Epidermal melanocyte (primary cell): Measurements from ENCODE around the gene GRIK4.
A peak's percentile ranks its signal among the peaks of the same experiment; 100 is the strongest.

Experiments used
- DNase-seq: peaks from one replicate; pipeline ENCODE4 v3.0.0; 2011; ENCODE audit warnings: low spot score; ENCODE audit not compliant: insufficient read length

GRIK4 gene

DNA sequence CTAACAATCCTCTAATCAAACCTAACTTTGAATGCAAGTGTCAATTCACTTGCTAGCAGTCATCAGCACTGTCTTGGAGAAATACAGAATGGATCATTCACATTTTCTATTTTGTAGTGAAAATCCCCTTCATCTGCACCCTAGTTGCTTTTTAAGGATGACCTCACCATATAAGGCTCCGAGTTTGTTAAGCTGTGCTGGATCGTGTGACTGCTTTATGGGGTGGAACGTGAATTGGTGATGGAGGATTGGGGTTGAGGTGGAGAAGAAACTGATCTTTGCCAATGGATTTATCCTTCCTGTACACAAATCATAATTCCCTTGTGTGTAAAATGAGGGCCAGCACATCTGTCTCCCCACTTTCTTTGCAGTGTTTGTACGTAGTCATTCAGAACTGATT lies 426.7 kb downstream of the GRIK4 start:
- no peak for DNase-seq

DNA sequence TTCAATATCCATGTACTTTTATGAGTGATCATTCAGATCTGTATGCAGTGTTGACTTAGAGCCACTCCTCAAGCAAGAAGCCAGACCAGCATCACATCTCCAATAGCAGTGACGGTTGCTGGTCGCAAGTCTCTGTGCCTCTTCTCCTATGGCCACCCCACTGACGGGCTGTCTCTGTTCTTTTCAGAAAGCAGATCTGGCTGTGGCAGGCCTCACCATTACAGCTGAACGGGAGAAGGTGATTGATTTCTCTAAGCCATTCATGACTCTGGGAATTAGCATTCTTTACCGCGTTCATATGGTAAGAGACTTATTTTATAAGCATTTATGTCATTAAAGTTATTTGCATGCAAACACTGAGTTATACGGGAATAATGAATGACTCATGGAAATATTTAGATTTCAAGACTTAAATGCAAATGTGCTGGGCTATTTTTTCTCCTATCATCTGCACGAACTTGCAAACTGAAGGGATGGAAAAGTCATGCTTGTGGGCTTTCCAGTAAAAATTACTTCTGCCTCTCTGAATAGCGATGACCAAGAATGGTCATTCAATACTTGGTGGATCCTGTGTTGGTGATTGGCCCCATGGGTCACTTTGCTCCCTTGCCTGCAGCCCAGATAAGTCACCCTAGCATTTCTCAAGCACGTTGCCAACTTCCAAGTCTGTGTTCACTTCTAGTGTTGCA lies 428.8 kb downstream of the GRIK4 start:
- no peak for DNase-seq

DNA sequence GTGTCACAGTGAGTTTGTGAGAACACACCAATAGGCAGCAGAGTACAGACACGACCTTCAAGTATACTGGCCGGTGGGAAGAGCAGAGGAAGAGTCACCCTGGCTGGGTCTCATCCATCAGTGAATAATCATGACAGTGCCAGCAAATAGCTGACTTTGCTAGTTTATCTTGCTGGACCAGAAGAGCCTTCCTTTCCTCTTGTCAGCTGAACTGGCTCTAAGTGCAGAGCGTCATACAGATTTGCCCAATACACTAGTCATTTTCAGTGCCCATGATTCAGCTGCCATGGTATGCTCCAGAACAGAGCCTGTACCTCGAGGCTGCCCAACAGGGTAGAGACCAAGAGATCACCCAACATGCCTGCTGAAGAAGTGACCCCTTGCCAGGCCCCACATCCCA lies 429.5 kb downstream of the GRIK4 start:
- DNase-seq, result no peak

DNA sequence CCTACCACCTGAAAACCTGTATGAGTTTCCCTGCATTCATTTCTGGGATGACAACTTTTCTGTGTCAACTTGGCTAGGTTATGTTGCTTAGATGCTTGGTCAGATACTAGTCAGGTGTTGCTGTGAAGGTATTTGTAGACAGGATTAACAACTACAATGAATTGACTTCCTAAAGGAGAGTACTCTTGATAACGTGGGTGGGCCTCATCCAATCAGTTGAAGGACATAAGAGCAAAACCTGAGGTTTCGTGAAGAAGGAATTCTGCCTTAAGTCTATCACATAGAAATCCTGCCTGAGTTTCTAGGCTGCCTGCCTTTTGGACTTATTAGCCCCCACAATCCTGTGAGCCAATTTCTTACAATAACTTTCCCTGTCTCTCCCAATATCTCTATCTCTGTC lies 431.2 kb downstream of the GRIK4 start:
- DNase-seq, result no peak

DNA sequence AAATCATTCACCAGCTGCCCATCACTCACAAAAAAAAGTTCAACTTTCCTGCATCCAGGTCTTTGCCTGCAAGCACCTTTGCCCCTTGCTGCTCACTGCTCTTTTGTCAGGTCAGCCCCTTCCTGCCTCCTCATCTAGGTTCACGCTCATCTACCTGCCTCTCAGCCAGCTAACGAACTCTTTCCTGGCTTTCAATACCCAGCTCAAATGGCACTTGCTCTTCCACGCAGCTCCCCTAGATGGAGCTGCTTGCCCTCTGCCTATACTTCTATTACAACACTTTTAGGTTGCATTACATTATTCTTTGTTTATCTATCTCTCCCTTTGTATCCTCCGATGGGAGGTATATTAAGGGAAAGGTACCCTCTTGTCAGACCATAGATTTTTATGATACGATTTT lies 433.5 kb downstream of the GRIK4 start:
- no peak for DNase-seq

DNA sequence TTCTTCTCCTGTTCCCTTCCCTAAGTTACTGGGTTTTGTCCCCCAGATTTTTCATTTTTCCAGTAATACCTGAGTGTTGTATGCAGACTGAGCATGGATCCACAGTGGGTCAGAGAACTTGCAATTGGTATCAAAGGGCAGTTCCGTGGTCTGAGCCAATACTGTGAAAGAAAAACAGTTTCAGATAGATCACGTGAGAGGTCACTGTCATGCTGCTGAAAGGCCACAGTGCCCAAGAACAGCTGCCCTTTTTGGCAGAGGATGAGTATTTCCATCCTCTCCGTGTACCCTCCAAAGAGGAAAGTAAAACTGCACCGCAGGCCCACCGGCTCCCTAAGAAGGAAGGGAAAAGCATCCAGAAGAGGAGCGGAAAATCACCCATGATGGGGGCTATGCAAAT lies 439.3 kb downstream of the GRIK4 start:
- DNase-seq, result no peak

DNA sequence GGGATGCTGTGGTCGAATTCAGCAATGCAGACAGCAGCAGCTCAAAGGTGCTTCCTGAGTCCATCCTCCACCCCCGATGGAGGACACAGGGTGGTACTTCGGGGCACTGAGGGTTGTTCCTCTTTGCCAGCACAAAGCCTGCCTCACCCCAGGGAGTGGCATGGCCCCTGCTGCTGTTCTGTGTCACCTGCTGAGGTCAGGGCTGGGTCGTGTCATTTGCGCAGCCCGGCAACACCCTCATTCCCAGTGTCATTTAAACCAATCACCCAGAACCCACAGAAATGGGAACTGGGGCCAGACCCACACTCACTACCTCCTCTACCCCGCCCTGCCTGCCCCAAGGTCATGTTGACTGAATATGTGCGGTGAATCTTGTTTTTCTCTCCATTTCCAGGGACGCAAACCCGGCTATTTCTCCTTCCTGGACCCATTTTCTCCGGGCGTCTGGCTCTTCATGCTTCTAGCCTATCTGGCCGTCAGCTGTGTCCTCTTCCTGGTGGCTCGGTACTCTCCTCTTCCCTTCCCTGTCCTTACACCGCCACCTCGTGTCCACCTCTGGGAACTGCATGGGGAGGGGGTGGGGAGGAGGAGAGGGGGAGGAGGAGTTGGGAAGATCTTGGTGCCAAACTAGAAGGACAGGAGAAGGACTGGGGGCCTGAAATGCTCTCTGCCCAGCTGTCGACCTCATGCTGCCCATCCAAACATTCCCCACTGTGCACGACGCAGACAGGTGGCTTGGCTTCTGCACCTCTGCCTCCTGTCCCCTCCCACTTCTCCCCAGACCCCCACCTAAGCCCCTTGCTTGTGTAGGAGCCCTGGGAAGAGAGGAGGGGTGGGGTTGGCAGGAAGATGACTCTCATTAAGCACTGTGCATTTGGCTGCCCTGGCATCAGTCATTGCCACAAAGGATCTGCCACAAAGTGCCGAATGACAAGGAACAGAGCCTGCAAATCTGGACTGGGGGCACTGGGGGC lies 441.2 kb downstream of the GRIK4 start:
- peak; percentile 61 for DNase-seq

DNA sequence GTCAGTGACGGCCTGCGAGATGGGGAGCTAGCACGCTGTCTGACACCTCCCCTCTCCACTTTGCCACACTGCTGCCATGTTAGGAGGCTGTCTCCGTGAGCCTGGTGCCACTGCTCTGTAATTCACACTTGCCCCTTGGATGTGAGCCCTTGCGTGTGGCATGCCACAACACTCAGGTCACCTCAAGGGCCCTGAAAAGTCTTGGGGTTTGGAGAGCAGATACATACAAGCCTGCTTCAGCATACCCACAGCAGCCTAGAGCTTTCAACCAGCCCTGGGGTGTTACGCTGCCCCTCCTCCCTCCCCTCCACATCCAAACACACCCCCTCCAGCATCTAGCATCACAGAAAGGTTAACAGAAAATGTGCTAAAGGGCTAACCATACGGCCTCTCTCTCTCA lies 442.8 kb downstream of the GRIK4 start:
- DNase-seq, result no peak

DNA sequence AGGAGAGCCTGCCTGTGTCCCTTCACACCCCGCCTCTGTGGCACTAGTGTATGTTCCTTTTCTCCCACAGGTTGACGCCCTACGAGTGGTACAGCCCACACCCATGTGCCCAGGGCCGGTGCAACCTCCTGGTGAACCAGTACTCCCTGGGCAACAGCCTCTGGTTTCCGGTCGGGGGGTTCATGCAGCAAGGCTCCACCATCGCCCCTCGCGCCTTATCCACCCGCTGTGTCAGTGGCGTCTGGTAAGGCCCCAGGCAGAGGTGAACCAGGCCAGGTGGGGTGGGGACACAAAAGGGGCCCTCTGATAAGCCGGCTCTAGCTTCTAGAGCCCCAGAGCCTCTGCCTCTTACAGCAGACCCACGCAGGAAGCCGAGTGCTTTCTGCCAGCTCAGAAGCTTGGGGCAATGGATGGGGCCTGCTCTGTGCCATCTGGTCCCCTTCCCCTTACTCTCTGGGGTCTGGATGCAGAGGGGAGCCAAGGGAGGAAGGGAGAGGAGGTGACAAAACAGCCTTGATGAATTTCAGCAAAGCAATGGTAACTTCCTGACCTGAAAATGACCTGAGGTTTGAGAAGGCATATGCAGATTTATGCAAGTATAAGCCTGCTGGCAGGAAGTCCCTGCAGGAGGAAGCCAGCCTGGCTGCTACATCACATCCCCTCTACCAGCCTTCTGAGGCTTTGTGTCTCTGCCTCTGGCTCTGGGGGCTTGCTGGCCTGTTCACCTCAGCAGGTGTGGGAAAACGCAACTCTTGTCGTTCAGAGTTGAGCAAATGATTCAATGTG lies 445.4 kb downstream of the GRIK4 start:
- no peak for DNase-seq

DNA sequence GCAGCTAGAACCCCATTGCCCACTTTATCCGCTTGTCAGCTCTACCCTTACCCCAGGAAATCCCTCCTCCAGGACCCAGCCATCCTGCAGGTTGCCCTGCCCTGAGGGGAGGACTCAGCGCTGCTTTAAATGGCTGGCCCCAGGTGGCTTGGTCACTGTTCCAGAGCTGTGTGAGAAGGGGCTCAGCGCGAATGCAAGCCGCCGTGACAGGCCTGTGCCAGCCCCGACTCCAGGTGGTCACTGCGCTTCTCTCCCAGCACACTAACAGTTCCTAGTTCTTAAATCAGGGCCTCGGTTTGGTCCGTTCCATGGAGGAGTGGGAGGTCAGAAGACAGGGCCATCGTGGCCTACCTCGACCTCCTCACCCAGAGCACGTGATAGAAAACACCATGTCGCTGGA lies 446.6 kb downstream of the GRIK4 start:
- no peak for DNase-seq

DNA sequence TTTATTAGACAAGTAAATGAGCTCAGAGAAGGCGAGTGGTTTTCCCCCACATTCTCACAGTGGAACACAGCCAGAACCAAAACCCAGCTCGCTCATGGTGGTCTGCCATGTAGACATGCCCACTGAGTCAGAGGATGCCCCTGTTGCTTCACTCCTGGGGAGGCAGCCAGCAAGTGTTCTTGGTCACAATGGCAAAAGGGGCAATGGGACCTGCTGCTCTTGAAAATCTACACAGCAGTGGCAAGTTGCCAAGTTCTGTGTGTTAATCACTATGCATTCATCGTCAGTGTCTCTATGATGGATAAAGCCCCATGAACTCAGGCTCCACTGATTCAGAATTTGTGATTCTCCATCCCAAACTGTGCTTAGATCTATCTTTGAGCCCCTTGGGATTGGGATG lies 447.6 kb downstream of the GRIK4 start:
- DNase-seq, result no peak

DNA sequence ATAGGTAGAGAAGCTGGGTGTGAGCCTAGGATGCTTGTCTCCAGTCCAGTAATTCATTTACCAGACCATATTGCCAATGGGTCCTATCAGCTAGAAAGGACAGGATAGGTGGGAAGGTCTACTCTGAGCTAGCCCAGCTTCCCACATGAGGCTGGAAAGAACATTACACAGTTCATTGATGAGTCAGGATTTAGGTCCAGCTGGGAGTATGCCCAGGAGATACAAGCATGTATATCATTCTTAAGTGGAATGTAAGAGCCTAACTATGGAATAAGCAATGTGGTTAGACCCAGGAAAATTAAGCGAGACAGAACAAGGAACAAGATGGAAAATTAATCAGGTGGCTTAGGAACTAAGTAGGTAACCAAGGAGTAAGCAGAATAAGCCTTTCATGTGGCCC lies 453.3 kb downstream of the GRIK4 start:
- no peak for DNase-seq

DNA sequence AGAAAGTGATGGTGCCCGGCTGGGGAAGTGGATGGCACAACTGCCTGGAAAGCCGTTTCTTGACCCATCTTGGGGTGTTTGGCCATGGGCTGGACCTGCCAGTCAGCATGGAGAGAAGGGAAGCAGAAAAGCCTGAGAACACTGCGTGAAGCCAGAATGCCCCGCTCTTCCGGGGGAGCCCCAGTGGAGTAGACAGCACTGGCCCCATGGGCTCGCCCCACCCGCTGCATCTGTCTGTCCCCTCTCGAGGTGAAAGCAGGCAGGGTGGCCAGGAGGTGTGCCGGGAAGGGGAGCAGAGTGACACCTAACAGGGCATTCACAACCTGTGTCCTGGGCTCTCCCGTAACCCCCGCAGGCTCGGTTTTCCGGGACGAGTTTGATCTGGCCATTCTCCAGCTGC lies 455.3 kb downstream of the GRIK4 start:
- DNase-seq, result no peak

DNA sequence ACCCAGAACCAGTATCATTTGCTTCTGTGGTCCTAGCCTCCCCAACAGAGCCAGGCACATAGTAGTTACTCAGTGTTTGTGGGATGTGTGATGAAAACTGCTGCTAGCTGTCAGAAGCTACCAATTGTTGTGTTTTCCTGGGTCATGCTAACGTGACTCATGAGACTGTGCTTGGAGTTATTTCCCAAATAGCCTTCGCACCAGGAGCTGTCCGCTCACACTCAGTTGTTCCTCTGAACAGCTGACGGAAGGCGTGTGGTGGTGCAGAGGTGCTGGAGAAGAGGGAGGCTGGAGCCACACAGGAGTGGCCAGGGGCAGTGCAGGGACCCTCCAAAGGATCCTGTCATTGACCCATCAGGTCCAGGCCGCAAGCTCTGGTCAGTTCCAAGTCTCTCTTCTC lies 458.4 kb downstream of the GRIK4 start:
- no peak for DNase-seq

DNA sequence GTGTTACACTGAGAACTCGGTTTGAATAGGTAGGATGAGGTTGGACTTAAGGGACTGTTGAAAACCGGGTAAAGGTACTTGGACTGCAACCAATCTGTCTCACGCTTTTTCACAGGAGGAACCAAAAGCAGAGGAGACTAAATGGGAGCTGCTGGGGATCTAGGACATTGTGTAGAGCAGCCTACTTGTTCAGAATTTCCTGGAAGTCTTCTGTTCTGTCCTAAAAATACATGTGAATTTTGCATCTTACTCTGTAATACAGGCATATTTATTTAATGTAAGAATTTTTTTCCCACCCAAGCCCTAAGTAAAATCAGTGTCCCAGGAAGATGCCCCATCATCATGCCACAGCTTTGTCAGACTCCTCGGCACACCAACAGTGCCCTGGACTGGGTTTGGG lies 460.3 kb downstream of the GRIK4 start:
- no peak for DNase-seq

DNA sequence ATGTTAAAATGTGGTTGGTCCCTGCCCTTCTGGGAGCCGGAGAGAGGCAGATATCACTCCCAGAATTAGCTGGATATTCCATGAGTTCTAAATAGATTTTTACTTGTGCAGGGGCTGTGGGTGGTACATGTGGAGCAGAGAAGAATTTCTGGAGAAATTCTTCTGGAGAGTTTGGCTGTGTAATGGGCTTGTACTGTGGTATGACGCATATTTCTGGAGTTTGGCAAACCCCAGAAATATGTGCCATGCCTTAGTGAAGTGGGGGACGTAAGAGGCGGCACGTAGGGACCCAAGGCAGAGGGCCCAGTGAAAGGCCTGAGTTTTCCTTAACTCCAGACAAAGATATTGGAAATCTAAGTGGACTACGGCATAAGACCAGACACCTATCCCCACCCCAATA lies 461.1 kb downstream of the GRIK4 start:
- no peak for DNase-seq

DNA sequence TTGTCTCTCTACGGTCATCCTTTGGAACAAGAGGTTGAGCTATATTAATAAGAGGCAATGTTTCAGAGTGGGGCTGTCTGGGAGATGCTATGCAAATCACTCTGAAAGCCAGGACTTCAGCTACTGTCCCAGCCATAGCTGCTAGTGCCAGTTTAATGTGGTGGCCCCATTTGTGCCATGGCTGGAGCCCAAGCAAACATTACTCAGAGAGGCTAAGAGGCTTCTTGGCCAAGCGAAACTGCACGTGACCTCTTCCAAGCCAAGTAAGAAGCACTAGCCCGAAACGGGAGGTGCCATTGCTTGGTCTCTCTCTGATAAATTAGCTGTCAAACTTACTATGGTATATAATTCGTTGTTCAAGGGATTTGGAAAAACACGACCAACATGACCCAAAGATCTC lies 462.0 kb downstream of the GRIK4 start:
- no peak for DNase-seq

DNA sequence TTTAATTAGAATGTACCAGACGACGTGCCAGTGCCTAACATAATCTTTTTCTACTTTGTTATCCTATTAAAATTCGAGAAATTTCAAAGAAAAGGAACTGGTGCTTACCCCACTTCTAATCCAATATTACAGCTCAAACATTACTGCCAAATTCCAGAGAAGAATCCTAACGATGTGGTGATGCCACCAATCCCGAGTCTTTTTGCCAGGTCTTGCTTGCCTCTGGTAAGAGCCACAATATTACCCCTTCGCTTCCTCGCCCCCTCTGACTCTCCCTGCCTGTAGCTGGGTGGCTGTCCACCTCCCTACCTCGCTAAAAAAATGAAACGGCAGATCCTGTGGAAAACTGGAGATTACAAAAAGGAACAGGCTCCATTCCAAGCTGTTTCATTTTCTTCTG lies 462.9 kb downstream of the GRIK4 start:
- no peak for DNase-seq

DNA sequence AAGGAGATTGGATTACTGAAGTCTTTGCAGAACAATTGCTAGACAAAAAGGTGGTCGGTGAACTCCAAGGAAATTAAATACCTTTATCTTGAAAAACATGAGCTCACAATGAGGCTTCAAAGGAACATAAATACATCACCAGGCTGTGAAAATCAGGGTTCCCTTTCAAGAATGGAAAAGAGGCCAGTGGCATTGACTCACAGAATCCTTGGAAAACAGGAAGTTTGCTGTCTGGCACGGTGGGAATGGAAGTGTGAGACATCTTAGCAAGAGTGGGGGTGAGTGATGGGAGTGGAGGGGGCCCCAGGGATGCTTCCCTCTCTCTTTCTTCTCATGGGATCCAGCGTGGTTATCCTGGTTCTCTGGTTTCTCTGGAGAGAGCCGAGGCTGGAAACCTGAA lies 463.4 kb downstream of the GRIK4 start:
- no peak for DNase-seq

DNA sequence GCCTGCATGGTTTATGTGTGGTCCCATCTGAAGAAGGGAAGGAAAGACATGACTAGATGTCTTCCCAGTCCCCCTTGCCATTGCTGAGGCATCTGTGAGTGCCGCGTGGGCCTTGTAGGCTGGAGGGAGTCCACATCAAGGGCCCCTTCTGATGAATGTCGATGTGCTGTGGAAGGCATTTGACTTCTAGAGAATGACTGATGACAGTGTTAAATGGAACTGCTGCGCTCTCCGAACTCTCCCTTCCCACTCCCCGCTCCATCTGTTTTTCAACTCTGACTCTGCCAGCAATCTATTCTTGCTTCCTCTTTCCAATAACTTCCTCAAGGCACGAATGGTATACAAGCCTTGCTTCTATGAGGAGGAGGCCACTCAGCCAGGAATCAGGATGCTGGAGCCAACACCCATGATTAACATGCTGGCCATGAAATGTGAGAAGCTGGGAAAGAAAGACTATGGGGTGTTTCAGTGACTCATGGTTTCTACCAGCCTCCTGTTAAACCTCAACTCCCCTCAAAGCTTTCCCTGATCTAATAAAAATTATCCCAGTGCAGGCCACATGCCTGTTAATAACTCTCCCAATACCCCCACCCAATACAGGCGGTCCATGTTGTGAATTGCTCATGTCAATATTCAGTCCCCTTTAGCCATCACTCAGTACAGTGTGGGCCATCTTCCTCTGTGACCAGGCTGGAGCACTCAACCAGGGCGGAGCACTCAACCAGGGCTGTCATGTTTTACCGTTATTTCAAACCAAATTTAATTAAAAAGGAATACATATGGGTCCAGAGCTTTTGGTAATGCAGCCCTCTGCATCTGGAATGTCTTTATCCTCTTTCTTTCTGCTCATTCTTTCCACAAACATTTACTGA lies 466.0 kb downstream of the GRIK4 start:
- DNase-seq, result no peak

DNA sequence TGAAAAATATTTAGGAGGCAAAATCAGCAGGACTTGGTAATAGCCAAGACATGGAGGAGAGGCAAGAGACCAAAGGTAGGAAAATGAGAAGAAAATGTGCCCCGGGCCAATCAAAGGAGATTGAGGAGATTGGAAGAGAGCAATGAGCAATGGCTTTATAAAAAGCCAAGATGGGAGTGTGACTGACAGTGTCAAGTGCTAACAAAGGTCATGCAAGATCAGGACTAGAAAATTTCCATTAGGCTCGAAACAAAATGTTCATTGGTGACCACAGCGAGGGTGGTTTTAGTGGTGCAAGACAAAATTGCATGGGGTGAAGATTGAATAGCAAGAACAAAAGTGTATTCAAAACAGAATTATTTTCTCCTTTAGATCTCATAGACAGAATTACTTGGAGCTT lies 467.2 kb downstream of the GRIK4 start:
- no peak for DNase-seq
